GM18870 (cell line): ENCODE results near the gene SFTA2.
"Not testable (repeated sequence)": the region's sequence is repeated elsewhere in the genome, so short reads cannot be mapped to it uniquely, and the experiment has no call there.

Experiments used
- ATAC-seq: cut with Tn5 transposase; IDR thresholded peaks from one replicate; pipeline ENCODE4 v1.9.1; 2021; ENCODE audit warnings: moderate library complexity; ENCODE audit not compliant: unreplicated experiment

The SFTA2 gene

DNA sequence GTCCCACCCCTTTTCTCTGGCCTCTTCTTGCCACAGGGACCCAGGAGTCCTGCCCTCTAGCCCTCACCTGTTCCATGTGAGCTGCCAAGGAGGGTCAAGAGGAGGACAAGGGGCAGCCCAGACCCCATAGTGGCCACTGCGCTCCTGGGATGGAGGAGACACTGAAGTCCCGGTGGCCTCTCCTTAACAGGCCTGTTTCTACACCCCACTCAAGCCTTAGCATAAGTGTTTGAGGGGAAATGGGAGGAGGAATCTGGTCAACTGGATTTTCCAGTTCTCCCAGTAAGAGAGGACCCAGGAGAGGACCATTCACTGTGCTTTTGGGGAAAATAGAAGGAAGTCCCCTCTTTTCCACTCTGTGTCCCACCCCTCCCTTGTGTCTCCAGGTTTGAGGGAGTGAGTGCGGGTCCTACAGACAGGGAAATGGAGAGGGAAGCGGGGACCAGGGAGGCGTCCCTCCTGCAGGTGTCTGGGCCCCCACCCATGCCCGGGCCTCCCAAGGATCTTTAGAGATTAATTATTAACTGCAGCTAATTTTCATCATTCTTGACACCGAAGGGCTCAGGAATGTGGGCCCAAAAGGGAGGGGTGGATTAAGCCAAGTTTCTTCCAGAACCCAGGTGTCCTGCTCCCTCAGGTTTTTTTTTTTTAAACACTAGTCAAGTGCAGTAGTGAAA, at the start of gene SFTA2:
SFTA2 (minus strand) TSS at position 202 of the 677 bp plus-strand sequence; CDS start at position 128, 74 bp downstream.
- ATAC-seq = no peak

DNA sequence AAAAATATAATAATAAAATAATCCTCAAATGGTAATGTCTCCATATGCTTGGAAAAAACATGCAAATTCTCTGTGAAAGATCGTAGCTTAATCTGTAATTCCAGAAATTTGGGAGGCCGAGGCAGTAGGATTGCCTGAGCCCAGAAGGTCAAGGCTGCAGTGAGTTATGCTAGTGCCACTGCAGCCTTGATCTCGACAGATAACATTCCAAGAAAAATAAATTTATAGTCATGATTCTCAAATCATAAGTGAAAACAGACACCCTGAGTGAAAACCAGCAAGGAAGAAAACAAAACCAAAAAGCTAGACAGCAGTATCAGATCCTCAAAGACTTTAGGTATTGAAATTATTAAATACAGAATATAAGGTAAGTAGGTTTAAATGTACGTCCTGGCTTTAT, 47.7 kb upstream of the SFTA2 start:
- no peak for ATAC-seq

DNA sequence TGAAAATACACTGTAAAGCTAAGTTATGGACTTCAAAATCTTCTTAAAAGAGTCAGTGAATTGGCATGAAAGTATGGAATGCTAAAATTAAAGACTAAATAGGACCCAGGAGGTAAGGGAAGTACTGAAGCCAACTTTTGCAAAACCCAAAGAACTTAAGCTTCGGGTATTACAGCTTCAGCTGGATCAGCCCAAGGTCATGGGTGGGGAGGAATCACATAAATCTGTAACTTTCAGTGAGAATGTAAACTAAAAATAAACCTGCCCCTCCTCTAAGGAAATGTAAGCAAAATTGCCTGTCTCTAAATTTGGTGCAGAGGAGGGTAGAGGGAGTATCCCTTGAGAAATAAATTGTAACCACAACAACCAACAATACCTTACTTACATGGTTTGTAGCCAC, 47.2 kb upstream of the SFTA2 start:
- no peak for ATAC-seq

DNA sequence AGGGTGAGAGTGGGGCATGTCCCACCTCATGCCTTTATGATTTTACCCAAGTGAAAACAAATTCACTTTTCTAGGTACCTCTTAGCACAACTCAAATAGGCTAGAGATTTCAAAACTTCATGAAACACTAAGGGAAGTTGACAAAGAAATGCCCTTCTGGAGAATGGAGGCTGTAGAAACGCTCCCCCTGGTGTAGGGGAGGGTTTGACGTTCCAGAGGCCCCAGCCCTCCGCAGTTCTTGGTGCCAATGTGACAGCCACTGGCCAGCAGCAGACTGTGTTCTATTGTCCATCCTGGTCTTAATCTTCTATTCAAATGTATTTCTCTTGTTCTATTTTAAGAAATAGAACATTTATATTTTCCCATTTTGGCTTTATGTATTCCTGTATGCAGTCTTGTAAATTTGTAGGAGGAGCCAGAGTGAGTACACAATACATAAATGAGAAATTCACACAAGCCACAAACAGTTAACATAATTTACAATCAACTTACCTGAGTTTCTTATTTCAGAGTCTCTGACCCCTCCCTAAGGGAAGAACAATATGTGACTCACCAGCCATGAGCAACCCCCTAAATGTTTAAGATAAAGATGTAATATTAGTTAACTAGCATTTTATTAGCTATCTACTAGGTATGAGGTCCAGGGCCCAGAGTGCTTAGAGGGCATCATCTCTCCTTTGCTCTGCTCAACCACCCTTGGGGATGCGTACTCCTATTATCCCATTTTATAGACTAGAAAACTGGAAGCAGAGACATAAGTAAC, 42.7 kb upstream of the SFTA2 start:
- ATAC-seq = no peak

DNA sequence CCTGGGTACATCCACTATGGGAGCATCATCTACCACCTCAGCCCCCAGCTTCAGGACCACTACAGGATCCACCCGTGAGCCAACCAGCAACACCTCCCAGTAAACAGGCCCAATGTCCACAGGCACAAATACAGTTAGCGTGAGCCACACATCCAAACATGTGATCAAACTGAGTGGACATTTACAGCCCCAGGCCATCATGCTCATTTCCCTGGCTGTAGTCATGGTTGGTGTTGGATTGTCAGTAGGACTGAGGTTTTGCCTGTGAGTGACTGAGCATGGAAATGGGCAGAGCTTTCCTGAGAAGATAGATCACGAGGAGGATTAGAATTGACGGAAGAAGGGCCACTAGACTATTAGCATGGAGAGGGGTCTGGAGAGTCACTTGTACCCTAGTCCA, 40.8 kb upstream of the SFTA2 start:
- ATAC-seq = no peak

DNA sequence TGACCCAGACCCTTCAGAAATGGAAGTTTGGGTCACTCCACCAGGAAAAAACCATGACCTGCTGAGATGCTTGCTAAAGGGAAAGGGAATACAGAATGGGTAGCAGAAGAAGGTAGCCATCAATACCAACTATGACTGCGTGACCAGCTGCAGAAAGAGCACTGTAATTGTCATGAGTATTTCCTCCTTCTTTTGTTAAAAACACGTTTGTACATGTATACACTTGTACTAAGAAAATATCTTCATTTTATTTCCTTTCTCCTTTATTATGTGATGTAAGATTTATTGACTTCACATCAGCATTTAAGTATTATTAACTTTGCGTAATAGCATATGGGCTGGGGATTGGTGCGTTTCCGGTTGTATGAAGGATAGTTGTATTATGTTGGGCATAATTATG, 39.0 kb upstream of the SFTA2 start:
- ATAC-seq = no peak

DNA sequence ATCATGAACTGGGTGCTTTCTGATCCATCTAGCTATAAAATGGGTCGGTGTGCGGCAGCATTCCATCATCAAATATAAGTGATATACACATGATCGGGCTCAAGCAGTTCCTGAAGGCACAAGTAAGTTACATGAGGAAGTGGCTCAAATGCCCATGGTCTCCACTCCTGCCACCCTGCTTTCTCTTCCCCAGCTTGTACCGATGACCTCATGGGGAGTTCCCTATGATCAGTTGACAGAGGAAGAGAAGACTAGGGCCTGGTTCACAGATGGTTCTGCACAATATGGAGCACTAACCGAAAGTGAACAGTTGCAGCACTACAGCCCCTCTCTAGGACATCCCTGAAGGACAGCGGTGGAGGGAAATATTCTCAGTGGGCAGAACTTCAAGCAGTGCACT, 37.2 kb upstream of the SFTA2 start:
- ATAC-seq = not testable (repeated sequence)

DNA sequence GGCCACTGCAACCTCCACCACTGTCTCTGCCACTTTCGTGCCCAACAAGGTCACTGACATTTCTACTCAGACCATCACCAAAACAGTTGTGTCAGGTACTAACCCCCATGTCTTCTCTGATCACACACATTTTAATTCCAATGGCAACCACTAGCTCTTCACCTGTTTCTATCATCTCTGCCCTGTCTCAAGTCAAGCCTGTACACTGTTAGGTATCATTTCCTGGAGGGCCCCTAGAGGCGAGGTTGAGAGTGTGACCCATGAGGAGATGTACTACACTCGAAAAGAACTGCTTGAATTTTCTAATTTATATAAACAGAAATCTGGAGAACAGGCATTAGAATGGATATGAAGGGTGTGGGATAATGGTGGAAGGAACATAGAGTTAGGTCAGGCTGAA, 34.2 kb upstream of the SFTA2 start:
- ATAC-seq = no peak

DNA sequence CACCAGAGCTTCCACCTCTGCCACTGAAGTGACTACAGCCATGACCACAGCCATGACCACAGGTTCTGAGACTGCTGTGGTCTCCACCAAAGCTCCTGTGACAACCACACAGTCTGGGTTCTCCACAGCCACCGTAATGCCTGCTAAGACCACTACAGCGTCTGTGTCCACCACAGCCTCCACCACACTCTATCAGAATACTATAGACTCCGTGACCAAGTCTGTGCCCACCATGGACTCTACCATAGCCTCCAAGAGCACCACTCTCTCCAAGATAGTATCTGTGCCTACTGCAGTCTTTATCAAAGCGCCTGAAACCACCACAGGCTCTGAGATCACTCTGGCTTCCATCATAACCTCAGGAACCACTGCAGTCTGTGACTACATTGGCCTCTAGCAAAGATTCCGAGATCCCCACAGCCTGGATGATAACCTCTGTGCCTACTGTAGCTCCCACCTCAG, 33.2 kb upstream of the SFTA2 start:
- no peak for ATAC-seq

DNA sequence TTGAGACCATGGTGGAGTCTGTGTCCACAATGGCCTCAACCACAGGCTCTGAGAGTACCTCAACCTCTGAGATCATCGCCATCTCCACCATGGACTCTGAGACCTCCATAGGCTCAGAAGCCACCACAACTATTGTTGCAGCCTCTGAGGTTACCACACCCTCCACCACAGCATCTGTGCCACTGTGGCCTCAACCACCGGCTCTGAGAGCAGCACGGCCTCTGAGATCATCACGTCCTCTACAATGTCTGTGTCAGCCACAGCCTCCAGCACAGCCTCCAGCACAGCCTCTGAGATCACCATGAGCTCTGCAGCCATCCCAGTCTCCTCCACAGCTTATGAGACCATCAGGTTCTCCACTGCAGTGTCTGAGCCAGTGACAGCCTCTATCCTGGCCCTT, 32.1 kb upstream of the SFTA2 start:
- ATAC-seq = no peak

DNA sequence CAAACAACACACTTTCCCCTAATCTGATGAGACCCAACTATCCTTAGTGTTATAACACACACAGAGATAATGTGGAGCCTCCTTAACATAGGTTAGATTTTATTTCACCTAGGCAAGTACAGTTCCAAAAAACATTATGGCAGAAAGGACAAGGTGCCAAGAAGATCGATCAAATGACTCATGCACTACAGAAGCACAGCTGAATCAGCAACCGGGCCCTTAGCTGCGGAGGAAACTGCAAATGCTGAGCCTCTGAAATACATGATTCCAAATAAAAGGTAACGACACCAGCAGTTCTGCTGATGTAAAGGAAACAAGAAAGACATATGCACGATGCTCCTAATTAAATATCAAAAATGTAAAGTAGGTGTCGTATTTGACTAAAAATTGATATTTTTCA, 31.7 kb upstream of the SFTA2 start:
- no peak for ATAC-seq

DNA sequence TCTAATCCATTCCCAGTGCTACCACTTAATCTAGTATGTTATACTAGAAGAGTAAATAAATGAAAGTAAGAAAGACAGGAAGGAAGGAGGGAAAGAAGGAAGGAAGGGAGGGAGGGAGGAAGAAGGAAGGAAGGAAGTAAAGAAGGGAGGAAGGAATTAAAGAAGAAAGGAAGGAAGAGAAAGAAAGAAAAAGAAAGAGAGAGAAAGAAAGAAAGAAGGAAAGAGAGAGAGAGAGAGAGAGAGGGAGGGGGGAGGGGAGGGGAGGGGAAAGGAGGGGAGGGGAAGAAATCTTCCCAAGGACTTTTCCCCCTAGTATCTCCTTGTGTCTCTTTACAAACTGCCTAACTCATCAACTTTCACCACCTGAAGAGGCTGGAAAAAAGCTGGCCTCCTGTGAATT, 30.7 kb upstream of the SFTA2 start:
- no peak for ATAC-seq

DNA sequence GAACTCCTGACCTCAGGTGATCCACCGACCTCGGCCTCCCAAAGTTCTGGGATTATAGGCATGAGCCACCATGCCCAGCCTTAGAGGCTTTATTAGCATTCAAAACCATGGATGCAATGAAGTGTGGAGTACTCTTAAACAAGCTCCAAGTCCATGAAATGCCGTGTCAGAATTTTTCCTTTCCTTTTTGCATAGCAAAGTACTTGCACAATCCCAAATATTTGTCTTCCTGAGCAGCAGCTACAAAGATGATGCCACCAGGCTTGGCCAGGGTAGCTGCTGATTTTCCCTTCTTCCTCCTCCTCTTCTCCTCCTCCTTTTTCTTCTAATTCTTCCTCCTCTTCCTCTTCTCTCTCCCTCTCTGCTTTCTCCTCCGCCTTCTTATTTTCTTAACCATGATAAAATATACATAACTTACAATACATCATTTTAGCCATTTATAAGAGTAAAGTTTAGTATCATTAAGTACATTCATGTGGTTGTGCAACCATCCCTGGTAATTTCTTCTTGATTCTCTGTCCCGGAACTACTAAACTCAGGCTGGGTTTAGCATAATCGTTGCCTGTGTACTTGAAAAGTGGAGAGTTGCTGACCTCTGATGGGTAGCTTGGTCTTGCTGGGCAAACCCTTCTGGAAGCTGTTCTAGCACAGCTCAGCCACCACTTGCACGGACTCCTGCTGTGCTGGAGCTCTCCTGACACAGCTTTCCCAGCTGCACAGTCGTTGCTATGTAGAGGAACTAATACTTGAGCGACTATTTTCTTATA, 29.1 kb upstream of the SFTA2 start:
- ATAC-seq = no peak

DNA sequence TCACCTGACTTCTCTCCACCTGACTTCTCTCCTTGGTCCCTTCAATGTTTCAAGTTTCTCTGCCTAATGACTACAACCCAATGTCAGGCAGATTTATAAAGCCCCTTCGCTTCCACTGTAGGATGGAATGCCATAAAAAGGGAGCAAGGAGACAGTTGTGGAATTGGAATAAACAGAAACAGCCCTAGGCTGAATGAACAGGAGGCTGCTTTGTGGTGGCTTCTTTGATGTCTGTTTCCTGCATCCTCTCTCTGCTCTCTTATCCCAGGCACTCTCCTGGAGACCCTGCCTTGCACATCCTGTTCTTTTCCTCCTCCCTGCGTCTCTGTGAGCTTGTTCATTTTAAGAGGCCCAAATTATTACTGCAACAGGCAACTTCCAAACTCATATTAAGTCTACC, 25.7 kb upstream of the SFTA2 start:
- no peak for ATAC-seq

DNA sequence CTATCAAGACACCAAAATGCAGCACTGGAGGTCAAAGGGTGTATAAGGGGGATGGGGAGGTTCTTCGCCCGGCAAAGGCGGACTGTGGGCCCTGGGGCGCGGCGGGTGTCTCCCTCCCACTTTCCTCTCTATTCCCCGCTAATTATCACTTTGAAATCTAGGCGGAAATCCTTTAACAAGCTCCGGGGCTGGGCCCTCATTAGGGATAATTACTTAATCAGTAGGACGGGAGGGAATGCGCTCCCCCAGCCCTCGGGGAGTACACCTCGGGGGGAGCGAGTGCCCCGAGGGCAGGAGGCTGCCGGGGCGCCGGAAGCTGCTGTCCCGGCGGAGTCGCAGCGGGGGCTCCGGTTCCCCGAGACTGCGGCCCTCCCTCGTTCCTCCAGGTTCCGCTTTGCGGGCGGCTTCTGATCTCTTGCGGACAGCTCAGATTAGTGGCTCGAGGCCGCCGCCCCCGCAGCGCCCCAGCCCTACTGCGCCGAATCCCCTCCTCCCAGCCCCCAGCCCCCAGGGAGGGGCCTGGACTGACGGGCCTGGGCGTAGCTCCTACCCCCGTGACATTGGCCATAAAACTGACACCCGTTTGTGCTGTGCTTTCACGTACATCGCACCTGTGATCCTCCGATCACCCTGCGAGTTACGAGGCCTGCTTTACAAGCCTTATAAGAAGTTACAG, 23.5 kb upstream of the SFTA2 start:
- ATAC-seq = no peak

DNA sequence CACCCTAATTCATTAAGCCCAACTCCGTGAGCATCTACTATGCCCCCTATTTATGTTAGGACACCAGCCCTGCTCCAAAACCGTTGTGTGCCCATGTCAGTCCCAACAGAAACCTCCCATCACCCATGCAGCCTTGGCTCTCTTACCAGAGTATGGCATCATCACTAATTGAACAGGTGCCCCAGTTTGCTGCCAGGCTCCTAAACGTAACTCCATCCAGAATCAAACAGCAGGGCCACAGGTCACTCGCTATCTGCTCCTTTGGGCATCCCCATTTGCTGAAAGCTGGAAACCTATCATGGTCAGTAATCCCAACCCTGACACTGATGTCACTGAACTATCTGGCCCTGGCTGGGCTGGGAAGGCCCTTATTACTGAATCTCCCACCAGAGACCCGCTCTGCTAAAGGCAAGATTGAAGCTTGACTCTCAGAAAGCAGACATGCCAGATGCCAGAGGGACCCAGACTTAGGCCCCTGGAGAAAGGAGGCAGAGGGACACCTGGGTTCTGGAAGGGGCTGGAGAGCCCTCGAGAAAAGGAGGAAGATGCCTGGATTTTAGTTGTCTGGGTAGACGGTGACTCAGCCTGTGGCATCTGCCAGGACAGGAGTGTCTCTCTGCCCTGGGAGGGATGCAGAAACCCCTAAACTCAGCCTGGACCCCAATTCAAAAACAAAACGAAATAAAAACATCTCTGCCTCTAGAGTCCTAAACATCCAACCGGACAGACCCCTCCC, 22.8 kb upstream of the SFTA2 start:
- ATAC-seq = no peak

DNA sequence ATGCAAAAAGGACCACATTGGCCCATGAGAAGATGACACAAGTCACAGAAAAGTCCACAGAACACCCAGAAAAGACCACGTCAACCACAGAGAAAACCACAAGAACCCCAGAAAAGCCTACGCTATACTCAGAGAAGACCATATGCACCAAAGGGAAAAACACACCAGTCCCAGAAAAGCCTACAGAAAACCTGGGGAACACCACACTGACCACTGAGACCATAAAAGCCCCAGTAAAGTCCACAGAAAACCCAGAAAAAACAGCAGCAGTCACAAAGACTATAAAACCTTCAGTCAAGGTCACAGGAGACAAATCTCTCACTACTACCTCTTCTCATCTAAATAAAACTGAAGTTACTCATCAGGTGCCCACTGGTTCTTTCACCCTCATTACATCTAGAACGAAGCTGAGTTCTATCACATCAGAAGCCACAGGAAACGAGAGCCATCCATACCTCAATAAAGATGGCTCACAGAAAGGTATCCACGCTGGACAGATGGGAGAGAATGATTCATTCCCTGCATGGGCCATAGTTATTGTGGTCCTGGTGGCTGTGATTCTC, 20.0 kb upstream of the SFTA2 start:
- ATAC-seq = no peak

DNA sequence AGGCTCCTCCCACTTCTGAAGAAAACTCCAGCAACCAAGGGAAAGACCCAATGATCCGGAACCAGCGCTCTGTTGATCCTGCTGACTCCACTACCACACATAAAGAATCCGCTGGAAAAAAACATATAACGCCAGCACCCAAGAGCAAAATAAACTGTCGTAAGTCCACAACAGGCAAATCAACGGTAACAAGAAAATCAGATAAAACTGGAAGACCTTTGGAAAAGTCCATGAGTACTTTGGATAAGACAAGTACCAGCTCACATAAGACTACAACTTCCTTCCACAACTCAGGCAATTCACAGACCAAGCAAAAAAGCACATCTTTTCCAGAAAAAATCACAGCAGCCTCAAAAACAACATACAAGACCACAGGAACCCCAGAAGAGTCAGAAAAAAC, 16.8 kb upstream of the SFTA2 start:
- no peak for ATAC-seq

DNA sequence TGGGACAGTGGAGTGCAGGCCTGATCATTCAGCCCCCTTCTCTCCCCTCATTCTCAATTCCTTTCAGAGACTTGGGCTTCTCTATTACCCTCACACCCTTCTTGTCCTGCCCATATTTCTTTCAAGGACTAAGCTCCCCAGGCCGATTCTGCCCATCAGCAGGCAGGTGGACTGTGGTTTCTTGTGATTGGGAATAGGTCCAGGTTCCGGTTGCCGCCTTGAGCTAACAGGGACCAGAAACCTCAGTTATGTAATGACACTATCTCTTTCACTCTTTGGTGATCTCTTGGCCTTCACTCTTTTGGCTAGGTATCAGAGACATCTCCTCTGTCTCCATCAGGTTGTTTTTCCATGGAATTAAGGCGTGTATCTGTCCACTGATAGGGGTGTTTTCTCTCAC, 15.3 kb upstream of the SFTA2 start:
- no peak for ATAC-seq

DNA sequence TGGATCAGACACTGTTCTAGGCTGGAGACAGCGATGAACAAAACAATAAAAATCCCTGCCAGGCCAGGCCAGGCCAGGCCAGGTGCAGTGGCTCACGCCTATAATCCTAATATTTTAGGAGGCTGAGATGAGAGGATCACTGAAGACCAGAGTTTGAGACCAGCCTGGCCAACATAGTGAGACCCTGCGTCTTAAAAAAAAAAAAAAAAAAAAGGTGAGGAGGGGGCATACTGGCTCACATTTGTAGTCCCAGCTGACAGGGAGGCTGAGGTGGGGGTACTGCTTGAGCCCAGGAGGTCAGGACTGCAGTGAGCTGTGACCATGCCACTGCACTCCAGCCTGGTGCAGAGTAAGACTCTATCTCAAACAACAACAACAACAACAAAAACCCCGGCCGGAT, 13.3 kb upstream of the SFTA2 start:
- ATAC-seq = no peak
